ENCODE results near the gene CAPZA2.

CAPZA2 gene

DNA sequence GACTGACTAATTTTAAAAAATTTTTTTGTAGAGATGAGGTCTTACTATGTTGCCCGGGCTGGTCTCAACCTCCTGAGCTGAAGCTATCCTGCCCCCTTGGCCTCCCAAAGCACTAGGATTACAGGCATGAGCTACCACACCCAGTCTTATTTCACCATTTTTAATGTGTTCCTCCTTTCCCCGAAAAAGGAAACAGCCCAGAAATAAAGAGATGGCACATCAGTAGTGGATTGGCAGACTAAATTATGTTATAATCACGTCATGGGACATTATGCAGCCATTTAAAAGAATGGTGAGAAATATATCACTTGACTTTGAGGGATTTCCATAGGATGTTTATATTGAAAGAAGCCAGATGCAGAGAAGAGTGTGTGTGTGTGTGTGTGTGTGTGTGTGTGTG lies 40.5 kb downstream of the CAPZA2 start:
- no peaks in the 10 kb centered on the region for H3K79me2 ChIP-seq (ENCODE audit: insufficient read depth, low read length)

DNA sequence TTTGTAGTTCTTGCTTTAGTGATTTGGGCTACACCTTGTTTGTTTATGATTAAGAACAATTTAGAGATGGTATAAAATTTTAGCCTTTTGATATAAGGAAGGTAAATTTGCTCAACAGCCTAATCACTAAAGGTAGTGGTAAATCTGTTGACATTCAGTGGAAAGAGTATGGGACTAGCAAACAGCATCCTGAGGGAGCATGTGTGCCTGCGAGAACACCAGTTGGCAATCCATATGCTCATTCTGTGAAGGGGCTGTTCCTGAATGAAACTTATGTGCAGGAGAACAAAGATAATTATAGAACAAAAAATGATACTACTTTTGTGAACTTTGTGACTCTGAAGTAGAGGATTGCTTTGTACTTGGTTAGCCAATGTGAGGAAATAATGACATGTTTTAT lies 44.0 kb downstream of the CAPZA2 start:
- H3K4me1 ChIP-seq (ENCODE audit: insufficient read depth, low read length, severe bottlenecking) = no peaks in the 10 kb centered on the region
- no peaks in the 10 kb centered on the region for H3F3A ChIP-seq (ENCODE audit: insufficient read depth, low read length)
- H3K4me2 ChIP-seq (ENCODE audit: low read length) = no peak overlapping the region
- no peaks in the 10 kb centered on the region for H3K79me2 ChIP-seq (ENCODE audit: insufficient read depth, low read length)
- H2AFZ ChIP-seq (ENCODE audit: low read length) = no peak overlapping the region
- no peaks in the 10 kb centered on the region for H3K27me3 ChIP-seq (ENCODE audit: insufficient read depth, low read length)
- peaks cover 84% of the 10 kb centered on the region for H3K36me3 ChIP-seq (ENCODE audit: insufficient read depth, low read length)
- no peaks in the 10 kb centered on the region for H4K20me1 ChIP-seq (ENCODE audit: insufficient read depth, low read length)
- H3K4me3 ChIP-seq (ENCODE audit: low read depth, low read length, poor library complexity, severe bottlenecking) = no peak overlapping the region
- no peak overlapping the region for H3K9ac ChIP-seq (ENCODE audit: low read length)
- TF ChIP-seq, protein P1, sequence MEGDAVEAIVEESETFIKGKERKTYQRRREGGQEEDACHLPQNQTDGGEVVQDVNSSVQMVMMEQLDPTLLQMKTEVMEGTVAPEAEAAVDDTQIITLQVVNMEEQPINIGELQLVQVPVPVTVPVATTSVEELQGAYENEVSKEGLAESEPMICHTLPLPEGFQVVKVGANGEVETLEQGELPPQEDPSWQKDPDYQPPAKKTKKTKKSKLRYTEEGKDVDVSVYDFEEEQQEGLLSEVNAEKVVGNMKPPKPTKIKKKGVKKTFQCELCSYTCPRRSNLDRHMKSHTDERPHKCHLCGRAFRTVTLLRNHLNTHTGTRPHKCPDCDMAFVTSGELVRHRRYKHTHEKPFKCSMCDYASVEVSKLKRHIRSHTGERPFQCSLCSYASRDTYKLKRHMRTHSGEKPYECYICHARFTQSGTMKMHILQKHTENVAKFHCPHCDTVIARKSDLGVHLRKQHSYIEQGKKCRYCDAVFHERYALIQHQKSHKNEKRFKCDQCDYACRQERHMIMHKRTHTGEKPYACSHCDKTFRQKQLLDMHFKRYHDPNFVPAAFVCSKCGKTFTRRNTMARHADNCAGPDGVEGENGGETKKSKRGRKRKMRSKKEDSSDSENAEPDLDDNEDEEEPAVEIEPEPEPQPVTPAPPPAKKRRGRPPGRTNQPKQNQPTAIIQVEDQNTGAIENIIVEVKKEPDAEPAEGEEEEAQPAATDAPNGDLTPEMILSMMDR (IDR thresholded peaks at IDR 0.05; ENCODE audit: low read length) = no peak
- TF ChIP-seq EZH2 (IDR thresholded peaks at IDR 0.05; ENCODE audit: borderline replicate concordance, low read length) = no peak
- no peaks in the 10 kb centered on the region for H3K9me3 ChIP-seq (ENCODE audit: low read length)
- no peak overlapping the region for H3K27ac ChIP-seq (ENCODE audit: low read depth, low read length, poor library complexity, severe bottlenecking)
- H3K9me2 ChIP-seq (ENCODE audit: low read depth, low read length) = no peaks in the 10 kb centered on the region

More for the DNA sequence above, 40.5 kb downstream of the CAPZA2 start:
- no peak overlapping the region for H3K4me2 ChIP-seq (ENCODE audit: low read length)
- no peak overlapping the region for H2AFZ ChIP-seq (ENCODE audit: low read length)
- no peaks in the 10 kb centered on the region for H3K9me3 ChIP-seq (ENCODE audit: low read length)
- TF ChIP-seq EZH2 (IDR thresholded peaks at IDR 0.05; ENCODE audit: borderline replicate concordance, low read length) = no peak
- TF ChIP-seq, protein P1 (IDR thresholded peaks at IDR 0.05; ENCODE audit: low read length) = no peak
- H3F3A ChIP-seq (ENCODE audit: insufficient read depth, low read length) = no peaks in the 10 kb centered on the region
- 0 out of 2 replicates have a peak, but pooled peaks cover 4% of the 10 kb centered on the region for H4K20me1 ChIP-seq (ENCODE audit: insufficient read depth, low read length)
- no peaks in the 10 kb centered on the region for H3K4me1 ChIP-seq (ENCODE audit: insufficient read depth, low read length, severe bottlenecking)
- H3K27me3 ChIP-seq (ENCODE audit: insufficient read depth, low read length) = no peaks in the 10 kb centered on the region
- H3K4me3 ChIP-seq (ENCODE audit: low read depth, low read length, poor library complexity, severe bottlenecking) = no peak overlapping the region
- H3K9ac ChIP-seq (ENCODE audit: low read length) = no peak overlapping the region
- H3K36me3 ChIP-seq (ENCODE audit: insufficient read depth, low read length) = peaks cover 83% of the 10 kb centered on the region
- H3K27ac ChIP-seq (ENCODE audit: low read depth, low read length, poor library complexity, severe bottlenecking) = no peak overlapping the region
- H3K9me2 ChIP-seq (ENCODE audit: low read depth, low read length) = no peaks in the 10 kb centered on the region

- H3K9me2 ChIP-seq (ENCODE audit: low read depth, low read length) = no peaks in the 10 kb centered on the region
- no peaks in the 10 kb centered on the region for H4K20me1 ChIP-seq (ENCODE audit: insufficient read depth, low read length)
- no peak overlapping the region for H3K4me2 ChIP-seq (ENCODE audit: low read length)
- no peaks in the 10 kb centered on the region for H3K9me3 ChIP-seq (ENCODE audit: low read length)
- H2AFZ ChIP-seq (ENCODE audit: low read length) = no peak overlapping the region
- no peak overlapping the region for H3K9ac ChIP-seq (ENCODE audit: low read length)
- peaks cover 94% of the 10 kb centered on the region for H3K36me3 ChIP-seq (ENCODE audit: insufficient read depth, low read length)
- H3K79me2 ChIP-seq (ENCODE audit: insufficient read depth, low read length) = no peaks in the 10 kb centered on the region
- H3K27ac ChIP-seq (ENCODE audit: low read depth, low read length, poor library complexity, severe bottlenecking) = no peak overlapping the region
- H3K27me3 ChIP-seq (ENCODE audit: insufficient read depth, low read length) = no peaks in the 10 kb centered on the region
- no peaks in the 10 kb centered on the region for H3K4me1 ChIP-seq (ENCODE audit: insufficient read depth, low read length, severe bottlenecking)
- TF ChIP-seq, protein P1 (IDR thresholded peaks at IDR 0.05; ENCODE audit: low read length) = no peak
- TF ChIP-seq EZH2 (IDR thresholded peaks at IDR 0.05; ENCODE audit: borderline replicate concordance, low read length) = no peak
- no peak overlapping the region for H3K4me3 ChIP-seq (ENCODE audit: low read depth, low read length, poor library complexity, severe bottlenecking)
- H3F3A ChIP-seq (ENCODE audit: insufficient read depth, low read length) = no peaks in the 10 kb centered on the region
Measured at GRCh38 chr7:116910383-116910782, 48.0 kb downstream of the CAPZA2 start.
